Pancreas (tissue), 10 donors: ENCODE measurements around the gene NDUFB1. TPM values are rescaled to one million over a fixed set of nuclear protein-coding genes. Genes with fewer than 3 reads are reported as not detected.

ENCODE experiments used
- ATAC-seq, 4 donors: fragments of 200-7000 bp; cut with Tn5 transposase; one replicate each; pipeline versions ENCODE4 v1.8.0 to v1.9.1; 2020; ENCODE audit warnings: mild to moderate bottlenecking in 4 of 4, moderate library complexity in 4 of 4
- DNase-seq, 6 donors: peaks; one replicate each; pipeline ENCODE4 v3.0.0-alpha.2; 2020
- FAIRE-seq: peaks from 2 replicates; lab custom pipeline; 2012; peaks lifted over from hg19 to GRCh38; lab: Jason Lieb, UNC
- H3K27ac ChIP-seq, 4 donors: fragments of 200-600 bp; sonication (generic); 1 replicate in 3 of 4; 2 replicates in 1 of 4; pipeline versions ENCODE4 v1.5.0 to v1.8.0; 2020
- H3K27me3 ChIP-seq, 4 donors: fragments of 200-600 bp; one replicate each; pipeline ENCODE4 v1.8.0; 2021
- H3K36me3 ChIP-seq, 3 donors: fragments of 200-600 bp; sonication (generic) in 1 of 3; one replicate each; pipeline versions ENCODE4 v1.5.0 to v1.8.0; 2020 to 2021
- H3K4me1 ChIP-seq, 3 donors: fragments of 200-600 bp; one replicate each; pipeline ENCODE4 v1.8.0; 2021
- H3K4me3 ChIP-seq, 4 donors: fragments of 200-600 bp; sonication (generic) in 2 of 4; one replicate each; pipeline versions ENCODE4 v1.5.0 to v1.8.0; 2020 to 2021
- H3K9me3 ChIP-seq, 4 donors: fragments of 200-600 bp; one replicate each; pipeline ENCODE4 v1.8.0; 2021
- CTCF ChIP-seq, 4 donors: fragments of 200-600 bp; sonication (generic) in 3 of 4; IDR thresholded peaks; one replicate each; pipeline versions ENCODE4 v1.5.0 to v1.8.0; 2021; ENCODE audit warnings: antibody characterized with exemption in 4 of 4
- WGBS, 2 donors: extraction: QIAGEN DNeasy Blood & Tissue Kit; methylation state at CpG; one replicate each; pipeline ENCODE4 v1.1.7; 2013; 5-methylcytosine and 5-hydroxymethylcytosine counted together
- intact Hi-C, 3 donors: fragments of 100-400 bp; cut with DNase I; formaldehyde crosslinking; loops; one replicate each; pipeline versions ENCODE4 v1.11.1 to v1.14.2; 2022
- polyA plus RNA-seq, 2 donors: library from polyadenylated mRNA; stranded (reverse); fragments of 200-250 nt; gene quantifications; one replicate each; pipeline ENCODE4 v1.2.3, GENCODE V29; 2013
- total RNA-seq, 6 donors: library from RNA; stranded (reverse); fragmentation: NEBNext Ultra II Directional in 4 of 6; extraction: Animal tissue kit (Norgen Biotek cat#: 25700) in 4 of 6; gene quantifications; one replicate each; pipeline versions ENCODE4 v1.2.1 to v1.2.4, GENCODE V29; 2021 to 2023
- donor health status: healthy with polysubstance abuse.
- donor health status: DM: no; HTN: no; CAD: no; lungs with moderate emphysema.
- donor health status: DM: no; HTN: no; CAD: no.
- donor health status: control.
- donor health status: control.
- donor health status: Bipolar disorder and iron deficiency.
- donor health status: DM: yes; HTN: yes; CAD: no.
- donor health status: DM: no; HTN: no; CAD: no.
- donor health status: DM: no; HTN: no; CAD: no.
- donor health status: DM: yes; HTN: yes; CAD: no.

The NDUFB1 gene
- total RNA-seq, result 10 to 100 TPM; 26.1 to 53.6 (median 41.8) TPM
- 100 to 1,000 TPM; 405 to 447 TPM for polyA plus RNA-seq

GRCh38 chr14:92121670-92122350 is at the start of gene NDUFB1, which contains the start of gene CPSF2:
NDUFB1 (minus strand) TSS chr14:92121706; CDS start chr14:92117637, 4,069 bp downstream.
CPSF2 (plus strand) TSS chr14:92121969; CDS start chr14:92130985, 9,016 bp downstream.
- H3K4me1 ChIP-seq, result peaks cover 0 to 25% (median 16%) of the 10 kb centered on the region in 3 donors
- no peaks in the 10 kb centered on the region for H3K9me3 ChIP-seq
- DNase-seq, result peak; percentile 71 to 91 (median 84)

GRCh38 chr14:92164958-92165357 is 43.5 kb upstream of the NDUFB1 start:
- H3K4me3 ChIP-seq, result no peak overlapping the region
- H3K36me3 ChIP-seq, result peaks cover 0 to 42% (median 9%) of the 10 kb centered on the region in 3 donors
- intact Hi-C loops, result no loop called here
- H3K9me3 ChIP-seq, result no peaks in the 10 kb centered on the region
- H3K27ac ChIP-seq, result no peak overlapping the region
- H3K27me3 ChIP-seq, result no peaks in the 10 kb centered on the region
- 97 to 98% methylated on average over 2 of the region's 2 CpGs for WGBS, 2 donors
- ATAC-seq (no peak), FAIRE-seq (no peak), DNase-seq (no peak)
- TF ChIP-seq CTCF (IDR thresholded peaks at IDR 0.05), result no peak
- no peaks in the 10 kb centered on the region for H3K4me1 ChIP-seq

More at GRCh38 chr14:92121670-92122350, at the start of gene NDUFB1, which contains the start of gene CPSF2:
- TF ChIP-seq CTCF (IDR thresholded peaks at IDR 0.05), result no peak
- intact Hi-C loops, result no loop called here
- Histone ChIP-seq H3K4me3 (peak within 1 kb of the TSS; percentile 77 to 90 (median 82)), H3K27ac (peak within 1 kb of the TSS; percentile 74 to 90 (median 87)), H3K36me3 (peaks cover 0 to 4% (median 0%) of the 10 kb centered on the region in 3 donors), H3K27me3 (no peaks in the 10 kb centered on the region)
- FAIRE-seq (no peak), ATAC-seq (peak; percentile 92 to 96 (median 94))
- WGBS, 2 donors, result 0% methylated on average over 54 to 55 of the region's 55 CpGs

- WGBS, 2 donors, result 70 to 82% methylated on average over 3 of the region's 3 CpGs
- Histone ChIP-seq H3K27me3 (no peaks in the 10 kb centered on the region), H3K36me3 (peaks cover 7 to 67% (median 25%) of the 10 kb centered on the region in 3 donors), H3K4me1 (no peaks in the 10 kb centered on the region), H3K4me3 (no peak overlapping the region), H3K27ac (no peak overlapping the region), H3K9me3 (no peaks in the 10 kb centered on the region)
- FAIRE-seq (no peak), ATAC-seq (no peak), DNase-seq (no peak)
- TF ChIP-seq CTCF (IDR thresholded peaks at IDR 0.05), result no peak
- intact Hi-C loops, result no loop called here
Observed at GRCh38 chr14:92161521-92161920, 40.0 kb upstream of the NDUFB1 start.

GRCh38 chr14:92160619-92161018 is 39.1 kb upstream of the NDUFB1 start:
- TF ChIP-seq CTCF (IDR thresholded peaks at IDR 0.05), result no peak
- DNase-seq (no peak), FAIRE-seq (no peak), ATAC-seq (peak in 1 of 4 donors; percentile 57)
- Histone ChIP-seq H3K27ac (no peak overlapping the region), H3K36me3 (peaks cover 10 to 77% (median 25%) of the 10 kb centered on the region in 3 donors), H3K4me3 (no peak overlapping the region), H3K4me1 (no peaks in the 10 kb centered on the region), H3K27me3 (no peaks in the 10 kb centered on the region), H3K9me3 (no peaks in the 10 kb centered on the region)
- intact Hi-C loops, result no loop called here
- WGBS, 2 donors, result 57 to 66% methylated on average over 4 of the region's 4 CpGs
